ENCODE results near the gene ZFP28.

ZFP28 gene

GRCh38 chr19:56596676-56597075 lies 57.9 kb downstream of the ZFP28 start:
- no peak for DNase-seq

- no peak for DNase-seq
Observed at GRCh38 chr19:56597696-56598095, 58.9 kb downstream of the ZFP28 start.

- DNase-seq, result no peak
Observed at GRCh38 chr19:56601375-56601774, 62.6 kb downstream of the ZFP28 start.

- DNase-seq, result no peak
Observed at GRCh38 chr19:56603829-56604228, 65.1 kb downstream of the ZFP28 start.
